A673 (cell line): ENCODE measurements around the gene TACC2.

Experiments used
- EZH2 ChIP-seq: fragments of 200-600 bp; sonication (generic); IDR thresholded peaks from 2 replicates; pipeline ENCODE4 v1.6.1; 2017; ENCODE audit warnings: borderline replicate concordance, low read depth, mild to moderate bottlenecking, mixed read lengths, antibody characterized with exemption, low read length; ENCODE audit not compliant: poor library complexity, severe bottlenecking
- TF ChIP-seq, protein P1 (sequence below): fragments of 300-800, 200-600 bp; sonication (generic); conservative IDR thresholded peaks from 2 replicates; pipeline ENCODE4 v1.5.1; 2017; ENCODE audit warnings: low read depth, mild to moderate bottlenecking, antibody characterized with exemption, low read length, moderate library complexity, mixed read lengths

DNA sequence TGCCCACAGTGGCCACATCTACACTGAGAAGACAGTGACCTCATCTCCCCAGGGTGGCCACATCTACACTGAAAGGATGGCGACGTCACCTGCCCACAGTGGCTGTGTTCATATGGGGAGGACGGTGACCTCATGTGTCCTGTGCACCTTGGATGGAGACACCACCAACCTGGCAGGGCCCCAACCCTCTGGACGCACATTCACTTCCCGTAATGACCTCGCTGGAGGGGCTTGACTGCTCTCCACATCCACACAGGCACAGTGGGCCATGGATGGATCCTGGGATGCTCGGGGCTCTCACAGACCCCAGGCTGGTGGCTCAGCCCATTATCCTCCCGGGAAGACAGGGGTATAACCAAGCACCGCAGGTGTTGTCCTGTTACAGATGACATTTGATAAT, 212.4 kb downstream of the TACC2 start:
- TF ChIP-seq, protein P1, sequence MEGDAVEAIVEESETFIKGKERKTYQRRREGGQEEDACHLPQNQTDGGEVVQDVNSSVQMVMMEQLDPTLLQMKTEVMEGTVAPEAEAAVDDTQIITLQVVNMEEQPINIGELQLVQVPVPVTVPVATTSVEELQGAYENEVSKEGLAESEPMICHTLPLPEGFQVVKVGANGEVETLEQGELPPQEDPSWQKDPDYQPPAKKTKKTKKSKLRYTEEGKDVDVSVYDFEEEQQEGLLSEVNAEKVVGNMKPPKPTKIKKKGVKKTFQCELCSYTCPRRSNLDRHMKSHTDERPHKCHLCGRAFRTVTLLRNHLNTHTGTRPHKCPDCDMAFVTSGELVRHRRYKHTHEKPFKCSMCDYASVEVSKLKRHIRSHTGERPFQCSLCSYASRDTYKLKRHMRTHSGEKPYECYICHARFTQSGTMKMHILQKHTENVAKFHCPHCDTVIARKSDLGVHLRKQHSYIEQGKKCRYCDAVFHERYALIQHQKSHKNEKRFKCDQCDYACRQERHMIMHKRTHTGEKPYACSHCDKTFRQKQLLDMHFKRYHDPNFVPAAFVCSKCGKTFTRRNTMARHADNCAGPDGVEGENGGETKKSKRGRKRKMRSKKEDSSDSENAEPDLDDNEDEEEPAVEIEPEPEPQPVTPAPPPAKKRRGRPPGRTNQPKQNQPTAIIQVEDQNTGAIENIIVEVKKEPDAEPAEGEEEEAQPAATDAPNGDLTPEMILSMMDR: no peak
- TF ChIP-seq EZH2: no peak
